HEK293 (cell line): ENCODE results near the gene ADGRB3.

Experiments used
- ATF2 ChIP-seq: fragments of 450-650 bp; formaldehyde crosslinking; IDR thresholded peaks from 2 replicates; pipeline ENCODE4 v1.5.1; 2016; ENCODE audit warnings: missing biosample characterization, missing genetic modification characterization, low read depth
- CTCF ChIP-seq: fragments of 450-650 bp; formaldehyde crosslinking; IDR thresholded peaks from 2 replicates; pipeline ENCODE4 v1.5.1; 2016; ENCODE audit warnings: missing biosample characterization, missing genetic modification characterization
- HOXD13 ChIP-seq: sonication (generic); formaldehyde crosslinking; IDR thresholded peaks from 2 replicates; pipeline ENCODE4 v1.8.0; 2022; ENCODE audit warnings: missing genetic modification reagents, borderline replicate concordance
- PRDM10 ChIP-seq: fragments of 450-650 bp; formaldehyde crosslinking; IDR thresholded peaks from 2 replicates; pipeline ENCODE4 v1.5.1; 2016; ENCODE audit warnings: missing biosample characterization, missing genetic modification characterization
- SETDB1 ChIP-seq: IDR thresholded peaks from one replicate; pipeline ENCODE4 v1.6.1; 2017; ENCODE audit warnings: mild to moderate bottlenecking, low read length, moderate library complexity, mixed read lengths; ENCODE audit not compliant: insufficient read length
- ZNF274 ChIP-seq, 2 experiments: fragments of 200-500 bp in 1 of 2; fragments of 450-650 bp in 1 of 2; sonication (Bioruptor generic) in 1 of 2; formaldehyde crosslinking in 1 of 2; IDR thresholded peaks; 2 replicates each; pipeline versions ENCODE4 v1.5.1 to v1.6.1; 2014 to 2016; ENCODE audit warnings: borderline replicate concordance in 1 of 2, inconsistent platforms in 1 of 2, low read length in 1 of 2, missing biosample characterization in 1 of 2, missing genetic modification characterization in 1 of 2
- ZNF624 ChIP-seq: fragments of 450-650 bp; formaldehyde crosslinking; IDR thresholded peaks from 2 replicates; pipeline ENCODE4 v1.5.1; 2017; ENCODE audit warnings: missing biosample characterization, missing genetic modification characterization
- TF ChIP-seq, protein P1 (sequence below): fragments of 450-650 bp; formaldehyde crosslinking; IDR thresholded peaks from 2 replicates; pipeline ENCODE4 v1.5.1; 2016; ENCODE audit warnings: missing biosample characterization, missing genetic modification characterization

- no peak for TF ChIP-seq CTCF
- no peak for TF ChIP-seq ZNF624 (tag by site-specific recombination)
- TF ChIP-seq HOXD13: no peak
- no peak for TF ChIP-seq ZNF274 (IDR thresholded peaks at IDR 0.05; ENCODE audit: low read length)
- no peak for TF ChIP-seq ZNF274 (tag by site-specific recombination; IDR thresholded peaks at IDR 0.05; ENCODE audit: borderline replicate concordance)
- TF ChIP-seq, protein P1, sequence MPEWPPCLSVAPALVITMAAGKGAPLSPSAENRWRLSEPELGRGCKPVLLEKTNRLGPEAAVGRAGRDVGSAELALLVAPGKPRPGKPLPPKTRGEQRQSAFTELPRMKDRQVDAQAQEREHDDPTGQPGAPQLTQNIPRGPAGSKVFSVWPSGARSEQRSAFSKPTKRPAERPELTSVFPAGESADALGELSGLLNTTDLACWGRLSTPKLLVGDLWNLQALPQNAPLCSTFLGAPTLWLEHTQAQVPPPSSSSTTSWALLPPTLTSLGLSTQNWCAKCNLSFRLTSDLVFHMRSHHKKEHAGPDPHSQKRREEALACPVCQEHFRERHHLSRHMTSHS: no peak
- no peak for TF ChIP-seq PRDM10 (tag by site-specific recombination)
- TF ChIP-seq SETDB1: no peak
- TF ChIP-seq ATF2 (tag by site-specific recombination): peak; percentile 72
Observed at GRCh38 chr6:68593558-68593957, 41.5 kb upstream of the ADGRB3 start.
